Right forelimb (tissue), 1 donor: Measurements from ENCODE around the gene EZR.
A peak's percentile ranks its signal among the peaks of the same experiment; 100 is the strongest.

ENCODE experiments used
- DNase-seq: peaks from one replicate; pipeline ENCODE4 v3.0.0-alpha.2; 2018

The EZR gene

GRCh38 chr6:158757753-158758090 lies 61.4 kb downstream of the EZR start:
- no peak for DNase-seq

- no peak for DNase-seq
Measured at GRCh38 chr6:158756977-158757752, 62.0 kb downstream of the EZR start.

- no peak for DNase-seq
Measured at GRCh38 chr6:158756126-158756525, 63.0 kb downstream of the EZR start.

- no peak for DNase-seq
Measured at GRCh38 chr6:158755636-158756035, 63.5 kb downstream of the EZR start.

GRCh38 chr6:158754738-158755137 lies 64.4 kb downstream of the EZR start:
- DNase-seq: no peak

GRCh38 chr6:158753811-158754210 lies 65.4 kb downstream of the EZR start:
- DNase-seq: no peak

- no peak for DNase-seq
Measured at GRCh38 chr6:158752613-158753012, 66.6 kb downstream of the EZR start.

- DNase-seq: no peak
Measured at GRCh38 chr6:158751921-158752320, 67.2 kb downstream of the EZR start.

- no peak for DNase-seq
Measured at GRCh38 chr6:158751224-158751623, 67.9 kb downstream of the EZR start.

GRCh38 chr6:158744986-158745430 lies 74.2 kb downstream of the EZR start:
- DNase-seq: no peak

- DNase-seq: no peak
Measured at GRCh38 chr6:158743033-158743651, 76.0 kb downstream of the EZR start.

- DNase-seq: no peak
Measured at GRCh38 chr6:158739673-158740072, 79.5 kb downstream of the EZR start.

- no peak for DNase-seq
Measured at GRCh38 chr6:158737710-158738615, 81.2 kb downstream of the EZR start.

GRCh38 chr6:158737082-158737709 lies 82.0 kb downstream of the EZR start:
- no peak for DNase-seq

- no peak for DNase-seq
Measured at GRCh38 chr6:158735009-158735408, 84.2 kb downstream of the EZR start.

- DNase-seq: no peak
Measured at GRCh38 chr6:158730541-158730907, 88.6 kb downstream of the EZR start.

GRCh38 chr6:158729906-158730540 lies 89.1 kb downstream of the EZR start:
- no peak for DNase-seq

- no peak for DNase-seq
Measured at GRCh38 chr6:158725704-158726103, 93.5 kb downstream of the EZR start.

GRCh38 chr6:158722176-158722729 lies 96.9 kb downstream of the EZR start:
- DNase-seq: no peak

- DNase-seq: peak; percentile 58
Measured at GRCh38 chr6:158718461-158719046, 100.6 kb downstream of the EZR start.

- no peak for DNase-seq
Measured at GRCh38 chr6:158717341-158718330, 101.5 kb downstream of the EZR start.
